Large intestine (tissue), 3 donors: ENCODE results near the gene INTS15. TPM values are rescaled to one million over a fixed set of nuclear protein-coding genes. Genes with fewer than 3 reads are reported as not detected.

Source experiments
- DNase-seq, 2 donors: peaks; one replicate each; pipeline versions ENCODE4 v3.0.0 to v3.0.0-alpha.2; 2013
- H3K27ac ChIP-seq: one replicate; pipeline ENCODE4 v1.5.1; 2013; ENCODE audit warnings: low read length
- H3K27me3 ChIP-seq: 2 replicates; pipeline ENCODE4 v1.6.1; 2013; ENCODE audit warnings: low read length; ENCODE audit not compliant: control insufficient read depth, insufficient read depth
- H3K36me3 ChIP-seq: 2 replicates; pipeline ENCODE4 v1.6.1; 2013; ENCODE audit warnings: low read length; ENCODE audit not compliant: control insufficient read depth, insufficient read depth
- H3K4me1 ChIP-seq: one replicate; pipeline ENCODE4 v1.6.1; 2013; ENCODE audit warnings: low read length; ENCODE audit not compliant: control insufficient read depth, insufficient read depth
- H3K4me3 ChIP-seq: one replicate; pipeline ENCODE4 v1.5.1; 2013; ENCODE audit warnings: low read length
- H3K9me3 ChIP-seq: one replicate; pipeline ENCODE4 v1.6.1; 2013; ENCODE audit warnings: mild to moderate bottlenecking, low read depth, low read length, moderate library complexity; ENCODE audit not compliant: control insufficient read depth
- WGBS: methylation state at CpG from one replicate; pipeline ENCODE4 v1.1.5; 2013; ENCODE audit warnings: low lambda C conversion rate; ENCODE audit not compliant: insufficient coverage; 5-methylcytosine and 5-hydroxymethylcytosine counted together
- polyA plus RNA-seq: library from polyadenylated mRNA; unstranded; fragments of 120-200 nt; gene quantifications from one replicate; pipeline ENCODE4 v1.2.1, GENCODE V29; 2013

The INTS15 gene
- polyA plus RNA-seq, 1 donor: 28.6 TPM

- H3K4me3 ChIP-seq: no peak overlapping the region
- DNase-seq: no peak
- peaks cover 3% of the 10 kb centered on the region for H3K27me3 ChIP-seq
- no peaks in the 10 kb centered on the region for H3K4me1 ChIP-seq
- no peak overlapping the region for H3K27ac ChIP-seq
- H3K36me3 ChIP-seq: no peaks in the 10 kb centered on the region
- H3K9me3 ChIP-seq: no peaks in the 10 kb centered on the region
- WGBS: no CpG with 5 or more reads among the region's 6 CpGs
Observed at GRCh38 chr7:6556196-6556595, 33.6 kb upstream of the INTS15 start.

- peak; percentile 19 to 31 for DNase-seq
- Histone ChIP-seq H3K4me3 (no peak overlapping the region), H3K9me3 (no peaks in the 10 kb centered on the region), H3K27ac (no peak overlapping the region), H3K4me1 (no peaks in the 10 kb centered on the region), H3K27me3 (peaks cover 3% of the 10 kb centered on the region), H3K36me3 (no peaks in the 10 kb centered on the region)
- no CpG with 5 or more reads among the region's 6 CpGs for WGBS
Observed at GRCh38 chr7:6558837-6559236, 31.0 kb upstream of the INTS15 start.

DNA sequence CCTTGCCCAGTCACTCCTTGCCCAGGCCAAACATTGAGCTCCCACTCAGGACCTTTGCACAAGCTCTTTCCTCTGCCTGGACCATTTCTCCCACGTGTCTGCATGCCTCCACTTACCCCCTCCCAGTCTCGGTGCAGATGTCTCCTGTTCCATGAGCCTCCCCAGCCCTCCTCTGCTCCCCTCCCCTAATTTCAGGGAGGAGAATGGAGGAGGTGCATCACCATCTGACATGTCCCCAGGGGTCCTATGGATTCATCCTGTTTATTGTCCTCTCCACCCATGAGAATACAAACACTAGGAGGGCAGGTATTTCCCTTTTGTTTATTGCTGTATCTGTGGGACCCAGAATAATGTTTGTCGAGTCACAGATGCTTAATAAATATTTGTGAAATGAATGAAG is 29.9 kb upstream of the INTS15 start:
- Histone ChIP-seq H3K27me3 (peaks cover 3% of the 10 kb centered on the region), H3K4me3 (no peak overlapping the region), H3K27ac (no peak overlapping the region), H3K9me3 (no peaks in the 10 kb centered on the region), H3K36me3 (no peaks in the 10 kb centered on the region), H3K4me1 (no peaks in the 10 kb centered on the region)
- no CpG with 5 or more reads among the region's 3 CpGs for WGBS
- no peak for DNase-seq

DNA sequence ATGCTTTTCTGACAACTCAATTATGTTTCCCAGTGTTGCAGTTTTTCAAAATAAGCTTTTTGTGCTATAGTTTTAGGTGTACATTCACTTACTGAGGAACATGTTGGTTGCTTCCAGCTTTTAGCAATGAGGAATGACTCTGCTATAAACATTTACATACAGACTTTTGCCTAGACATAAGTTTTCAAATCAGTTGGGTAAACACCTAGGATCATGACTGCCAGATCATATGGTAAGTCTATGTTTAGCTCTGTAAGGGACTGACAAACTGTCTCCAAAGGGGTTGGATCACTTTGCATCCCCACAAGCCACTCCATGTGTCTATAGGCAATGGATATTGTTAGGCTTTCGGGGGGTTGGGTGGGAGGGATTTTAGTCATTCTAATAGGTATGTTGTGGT is 27.7 kb upstream of the INTS15 start:
- Histone ChIP-seq H3K4me1 (no peaks in the 10 kb centered on the region), H3K9me3 (no peaks in the 10 kb centered on the region), H3K27ac (no peak overlapping the region), H3K36me3 (no peaks in the 10 kb centered on the region), H3K27me3 (peaks cover 3% of the 10 kb centered on the region), H3K4me3 (no peak overlapping the region)
- WGBS: 83% methylated on average over 1 of the region's 1 CpG
- no peak for DNase-seq

DNA sequence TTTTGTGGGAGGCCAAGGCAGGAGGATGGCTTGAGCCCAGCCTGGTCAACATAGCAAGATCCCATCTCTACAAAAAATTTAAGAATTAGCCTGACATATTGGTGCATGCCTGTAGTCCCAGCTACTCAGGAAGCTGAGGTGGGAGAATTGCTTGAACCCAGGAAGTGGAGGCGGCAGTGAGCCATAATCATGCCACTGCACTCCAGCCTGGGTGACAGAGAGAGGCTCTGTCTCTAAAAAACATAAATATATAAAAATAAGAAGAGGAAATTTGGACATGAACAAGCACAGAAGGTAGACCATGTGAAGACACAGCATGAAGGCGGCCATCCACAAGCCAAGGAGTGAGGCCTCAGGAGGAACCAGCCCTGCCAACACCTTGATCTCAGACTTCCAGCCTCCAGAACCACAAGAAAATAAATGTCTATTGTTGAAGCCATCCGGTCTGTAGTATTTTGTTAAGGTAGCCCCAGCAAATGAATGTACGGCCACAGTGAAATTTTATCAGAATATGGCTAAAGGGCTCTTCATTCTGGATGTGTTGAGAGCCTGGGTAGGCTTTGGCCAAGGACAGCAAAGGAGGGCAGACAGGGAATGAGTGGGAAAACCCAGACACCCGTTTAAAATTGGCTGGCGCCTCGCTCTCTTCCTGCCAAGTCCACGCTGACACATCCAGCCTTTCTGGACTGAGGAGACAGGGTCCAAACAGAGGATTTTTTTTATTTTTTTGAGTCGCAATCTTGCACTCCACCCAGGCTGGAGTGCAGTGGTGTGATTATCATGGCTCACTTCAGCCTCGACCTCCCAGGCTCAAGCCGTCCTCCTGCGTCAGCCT is 25.7 kb upstream of the INTS15 start:
- 86% methylated on average over 1 of the region's 12 CpGs for WGBS

GRCh38 chr7:6565655-6566054 is 24.2 kb upstream of the INTS15 start:
- Histone ChIP-seq H3K9me3 (no peaks in the 10 kb centered on the region), H3K27ac (no peak overlapping the region), H3K27me3 (no peaks in the 10 kb centered on the region), H3K4me1 (no peaks in the 10 kb centered on the region), H3K4me3 (no peak overlapping the region), H3K36me3 (no peaks in the 10 kb centered on the region)
- DNase-seq: no peak
- WGBS: no CpG with 5 or more reads among the region's 4 CpGs

More for the DNA sequence above, 25.7 kb upstream of the INTS15 start:
- Histone ChIP-seq H3K27me3 (peaks cover 3% of the 10 kb centered on the region), H3K27ac (no peak overlapping the region), H3K4me3 (no peak overlapping the region), H3K36me3 (no peaks in the 10 kb centered on the region), H3K9me3 (no peaks in the 10 kb centered on the region), H3K4me1 (no peaks in the 10 kb centered on the region)
- DNase-seq: no peak

DNA sequence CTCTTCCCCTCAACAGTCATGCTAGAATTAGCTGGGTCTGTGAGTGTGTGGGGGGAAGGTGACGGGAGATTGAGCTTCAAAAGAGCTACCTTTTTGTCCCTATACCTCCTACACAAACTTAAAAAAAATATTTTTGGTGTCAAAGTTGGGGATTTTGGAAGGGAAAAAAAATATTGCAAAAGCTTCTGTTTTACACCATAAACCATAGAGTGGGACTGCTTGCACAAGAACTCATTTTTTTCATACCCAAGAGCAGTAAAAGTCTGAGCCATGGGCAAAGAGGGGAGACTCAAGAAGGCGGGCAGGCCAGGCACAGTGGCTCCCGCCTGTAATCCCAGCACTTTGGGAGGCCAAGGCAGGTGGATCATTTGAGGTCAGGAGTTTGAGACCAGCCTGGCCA is 21.9 kb upstream of the INTS15 start:
- no peak for DNase-seq
- WGBS: no CpG with 5 or more reads among the region's 3 CpGs
- H3K36me3 ChIP-seq: no peaks in the 10 kb centered on the region

DNA sequence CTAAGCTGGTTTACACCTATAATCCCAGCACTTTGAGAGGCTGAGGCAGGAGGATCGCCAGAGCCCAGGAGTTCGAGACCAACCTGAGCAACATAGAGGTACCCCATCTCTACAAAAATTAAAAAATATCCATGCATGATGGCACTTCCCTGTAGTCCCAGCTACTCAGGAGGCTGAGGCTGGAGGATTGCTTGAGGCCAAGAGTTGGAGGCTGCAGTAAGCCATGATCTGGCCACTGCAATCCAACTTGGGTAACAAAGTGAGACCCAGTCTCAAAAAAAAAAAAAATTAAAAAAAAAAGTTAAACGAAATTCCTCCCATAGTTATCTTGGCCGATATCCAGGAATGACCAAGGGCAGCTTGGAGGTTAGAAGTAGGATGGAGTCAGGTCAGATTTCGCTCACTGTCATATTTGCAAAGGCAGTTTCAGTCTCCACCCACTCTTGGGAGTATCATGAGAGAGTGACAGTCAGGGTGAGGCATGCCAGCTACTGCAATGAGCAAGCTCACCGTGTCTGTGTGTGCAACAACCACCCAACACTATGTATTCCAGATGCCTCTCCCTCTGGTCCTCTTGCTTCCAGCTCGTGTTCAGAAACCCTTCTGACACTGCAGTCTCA is 18.6 kb upstream of the INTS15 start:
- no peaks in the 10 kb centered on the region for H3K36me3 ChIP-seq
- DNase-seq: no peak
- no peaks in the 10 kb centered on the region for H3K4me1 ChIP-seq
- H3K9me3 ChIP-seq: no peaks in the 10 kb centered on the region
- no peak overlapping the region for H3K4me3 ChIP-seq
- no peak overlapping the region for H3K27ac ChIP-seq
- WGBS: 86% methylated on average over 1 of the region's 7 CpGs
- H3K27me3 ChIP-seq: no peaks in the 10 kb centered on the region

More for the DNA sequence above, 21.9 kb upstream of the INTS15 start:
- Histone ChIP-seq H3K4me1 (no peaks in the 10 kb centered on the region), H3K27me3 (no peaks in the 10 kb centered on the region), H3K4me3 (no peak overlapping the region), H3K27ac (no peak overlapping the region), H3K9me3 (no peaks in the 10 kb centered on the region)

DNA sequence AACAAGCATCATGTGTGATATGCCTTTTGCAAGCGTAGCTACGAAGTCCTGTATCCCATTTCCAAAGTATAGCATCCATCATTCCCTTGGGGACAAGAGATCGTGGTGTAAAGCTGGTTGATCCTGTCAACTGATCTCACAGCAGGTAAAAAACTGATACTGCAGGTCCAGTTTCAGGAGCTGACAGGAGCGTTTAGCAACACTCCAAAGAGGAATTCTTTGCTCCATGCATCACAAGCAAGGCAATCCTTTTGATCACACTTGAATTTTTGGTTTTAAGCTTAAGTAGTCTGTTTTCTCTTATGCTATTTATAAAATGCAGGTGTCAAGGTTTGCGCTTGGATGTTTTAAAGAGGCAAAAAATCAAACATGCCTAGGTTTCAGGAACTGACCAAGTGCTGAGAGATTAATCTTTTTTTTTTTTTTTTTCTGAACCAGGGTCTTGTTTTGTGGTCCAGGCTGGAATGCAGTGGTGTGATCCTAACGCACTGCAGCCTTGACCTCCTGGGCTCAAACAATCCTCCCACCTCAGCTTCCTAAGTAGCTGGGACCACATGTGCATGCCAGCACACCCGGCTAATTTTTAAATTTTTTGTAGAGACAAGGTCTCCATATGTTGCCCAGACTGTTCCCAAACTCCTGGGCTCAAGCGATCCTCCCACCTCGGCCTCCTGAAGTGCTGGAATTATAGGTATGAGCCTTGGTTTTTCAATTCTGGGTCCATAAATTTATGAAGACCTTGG is 14.4 kb upstream of the INTS15 start:
- Histone ChIP-seq H3K9me3 (no peaks in the 10 kb centered on the region), H3K27ac (no peak overlapping the region), H3K27me3 (no peaks in the 10 kb centered on the region), H3K4me3 (no peak overlapping the region), H3K4me1 (peaks cover 5% of the 10 kb centered on the region), H3K36me3 (peaks cover 4% of the 10 kb centered on the region)
- WGBS: 76% methylated on average over 4 of the region's 9 CpGs
- no peak for DNase-seq

DNA sequence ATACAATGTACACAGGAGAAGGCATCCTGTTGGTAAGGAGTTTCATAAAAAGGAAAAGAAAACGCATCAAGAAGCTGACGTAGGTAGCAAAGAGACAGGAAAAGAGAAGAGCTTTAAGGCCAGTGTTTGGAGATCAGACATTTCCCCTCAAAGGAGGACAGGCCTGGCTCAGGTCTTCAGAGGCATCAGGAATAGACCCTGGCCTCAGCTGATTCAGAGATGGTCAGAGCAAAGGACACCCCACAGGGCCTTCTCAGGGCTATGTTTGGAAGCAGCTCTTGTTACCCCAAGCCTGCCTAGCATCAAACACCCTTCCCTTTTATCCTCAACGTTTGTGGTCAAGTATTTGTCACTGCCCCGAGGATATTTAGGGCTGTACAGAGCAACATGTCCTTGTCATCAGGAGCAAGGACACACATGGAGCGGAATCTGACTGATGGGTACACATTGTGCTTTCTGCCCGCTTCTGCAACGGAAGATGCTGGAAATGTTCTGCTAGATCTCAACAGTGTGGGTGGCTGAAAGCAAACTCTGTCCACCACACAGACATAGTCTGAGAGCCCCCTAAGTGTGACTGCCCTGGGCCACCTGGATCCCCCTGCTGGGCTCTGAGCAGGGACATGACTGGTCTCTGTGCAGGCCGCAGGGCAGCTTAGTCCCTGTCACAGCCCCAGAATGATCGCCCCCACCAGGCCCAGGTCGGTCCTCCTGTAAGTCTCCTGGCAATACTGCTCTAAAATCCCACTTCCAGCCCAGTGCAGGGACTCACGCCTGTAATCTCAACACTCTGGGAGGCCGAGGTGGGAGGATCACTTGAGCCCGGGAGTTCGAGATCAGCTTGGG is 13.6 kb upstream of the INTS15 start:
- 82% methylated on average over 2 of the region's 14 CpGs for WGBS
- H3K9me3 ChIP-seq: no peaks in the 10 kb centered on the region
- no peak for DNase-seq
- H3K27ac ChIP-seq: no peak overlapping the region
- peak overlapping the region; percentile 21 for H3K4me3 ChIP-seq
- H3K4me1 ChIP-seq: peaks cover 5% of the 10 kb centered on the region
- no peaks in the 10 kb centered on the region for H3K27me3 ChIP-seq
- peaks cover 12% of the 10 kb centered on the region for H3K36me3 ChIP-seq
